Mammary epithelial cell (primary cell): ENCODE measurements around the gene SPPL2A.

Experiments
- EZH2 ChIP-seq: IDR thresholded peaks from 2 replicates; pipeline ENCODE4 v1.6.1; 2012; ENCODE audit warnings: low read length, inconsistent platforms, borderline replicate concordance
- TF ChIP-seq, protein P1 (sequence below), 2 donors: IDR thresholded peaks in 1 of 2; conservative IDR thresholded peaks in 1 of 2; 2 replicates each; pipeline ENCODE4 v1.5.1; 2011 to 2012; ENCODE audit warnings: inconsistent platforms in 2 of 2, low read length in 2 of 2, mild to moderate bottlenecking in 2 of 2, control low read depth in 1 of 2, low read depth in 1 of 2; ENCODE audit not compliant: insufficient read depth in 1 of 2; ENCODE audit errors: extremely low read depth in 1 of 2

DNA sequence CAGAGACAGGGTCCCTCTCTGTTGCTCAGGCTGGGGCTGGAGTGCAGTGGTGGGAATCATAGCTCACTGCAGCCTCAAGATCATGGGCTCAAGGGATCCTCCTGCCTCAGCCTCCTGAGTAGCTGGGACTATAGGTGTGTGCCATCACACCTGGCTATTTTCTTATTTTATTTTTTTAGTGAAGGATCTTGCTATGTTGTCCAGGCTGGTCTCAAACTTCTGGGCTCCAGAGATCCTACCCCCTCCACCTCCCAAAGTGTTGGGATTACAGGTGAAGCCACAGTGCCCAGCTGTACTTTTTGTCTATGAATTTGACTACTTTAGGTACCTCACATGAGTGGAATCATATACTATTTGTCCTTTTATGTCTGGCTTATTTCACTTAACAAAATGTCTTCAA is 49.1 kb upstream of the SPPL2A start:
- TF ChIP-seq, protein P1, sequence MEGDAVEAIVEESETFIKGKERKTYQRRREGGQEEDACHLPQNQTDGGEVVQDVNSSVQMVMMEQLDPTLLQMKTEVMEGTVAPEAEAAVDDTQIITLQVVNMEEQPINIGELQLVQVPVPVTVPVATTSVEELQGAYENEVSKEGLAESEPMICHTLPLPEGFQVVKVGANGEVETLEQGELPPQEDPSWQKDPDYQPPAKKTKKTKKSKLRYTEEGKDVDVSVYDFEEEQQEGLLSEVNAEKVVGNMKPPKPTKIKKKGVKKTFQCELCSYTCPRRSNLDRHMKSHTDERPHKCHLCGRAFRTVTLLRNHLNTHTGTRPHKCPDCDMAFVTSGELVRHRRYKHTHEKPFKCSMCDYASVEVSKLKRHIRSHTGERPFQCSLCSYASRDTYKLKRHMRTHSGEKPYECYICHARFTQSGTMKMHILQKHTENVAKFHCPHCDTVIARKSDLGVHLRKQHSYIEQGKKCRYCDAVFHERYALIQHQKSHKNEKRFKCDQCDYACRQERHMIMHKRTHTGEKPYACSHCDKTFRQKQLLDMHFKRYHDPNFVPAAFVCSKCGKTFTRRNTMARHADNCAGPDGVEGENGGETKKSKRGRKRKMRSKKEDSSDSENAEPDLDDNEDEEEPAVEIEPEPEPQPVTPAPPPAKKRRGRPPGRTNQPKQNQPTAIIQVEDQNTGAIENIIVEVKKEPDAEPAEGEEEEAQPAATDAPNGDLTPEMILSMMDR (conservative IDR thresholded peaks at IDR 0.05 in 1 of 2, IDR thresholded peaks at IDR 0.05 in 1 of 2; ENCODE audit: extremely low read depth in 1 of 2, insufficient read depth in 1 of 2, low read depth in 1 of 2, low read length in 2 of 2) = no peak
- TF ChIP-seq EZH2 = no peak
